Tongue (tissue), 2 donors: ENCODE measurements around the gene SPRR2A. TPM values are rescaled to one million over a fixed set of nuclear protein-coding genes. Genes with fewer than 3 reads are reported as not detected.
"Not testable (repeated sequence)": the region's sequence is repeated elsewhere in the genome, so short reads cannot be mapped to it uniquely, and the experiment has no call there.

ENCODE experiments used
- DNase-seq: peaks from one replicate; pipeline ENCODE4 v3.0.0-alpha.2; 2015
- total RNA-seq: library from RNA; depleted of rRNA; stranded (reverse); fragments of >200 nt; gene quantifications from one replicate; pipeline ENCODE4 v1.2.3, GENCODE V29; 2014

The SPRR2A gene
- total RNA-seq = 3.1 TPM

- no peak for DNase-seq
These were observed at the start of gene SPRR2A for GRCh38 chr1:153057375-153057774. Gene SPRR2A, minus strand, starts transcription at chr1:153057512. Its CDS starts 777 bp downstream, at chr1:153056735.

DNA sequence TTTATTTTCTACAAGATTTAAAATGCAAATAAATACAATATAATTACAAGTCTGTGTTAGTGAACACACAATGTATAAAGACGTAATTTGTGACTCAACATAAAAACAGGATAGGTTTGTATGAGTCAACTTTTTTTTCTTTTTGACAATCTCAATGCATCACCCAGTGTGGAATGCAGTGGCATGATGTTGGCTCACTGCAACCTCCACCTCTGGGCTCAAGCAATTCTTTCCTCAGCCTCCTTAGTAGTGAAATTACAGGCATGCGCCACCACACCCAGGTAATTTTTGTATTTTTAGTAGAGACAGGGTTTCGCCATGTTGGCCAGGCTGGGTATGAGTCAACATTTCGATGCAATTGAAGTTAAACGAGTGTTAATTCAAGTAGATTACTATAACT is 42.9 kb upstream of the SPRR2A start:
- DNase-seq = no peak

- no peak for DNase-seq
These were observed 42.2 kb upstream of the SPRR2A start for GRCh38 chr1:153099461-153100045.

- no peak for DNase-seq
These were observed 38.5 kb upstream of the SPRR2A start for GRCh38 chr1:153095764-153096163.

- no peak for DNase-seq
These were observed 37.1 kb upstream of the SPRR2A start, which contains the start of gene SPRR2E for GRCh38 chr1:153094426-153094825. Gene SPRR2E, minus strand, starts transcription at chr1:153094526. Its CDS starts 775 bp downstream, at chr1:153093751.

DNA sequence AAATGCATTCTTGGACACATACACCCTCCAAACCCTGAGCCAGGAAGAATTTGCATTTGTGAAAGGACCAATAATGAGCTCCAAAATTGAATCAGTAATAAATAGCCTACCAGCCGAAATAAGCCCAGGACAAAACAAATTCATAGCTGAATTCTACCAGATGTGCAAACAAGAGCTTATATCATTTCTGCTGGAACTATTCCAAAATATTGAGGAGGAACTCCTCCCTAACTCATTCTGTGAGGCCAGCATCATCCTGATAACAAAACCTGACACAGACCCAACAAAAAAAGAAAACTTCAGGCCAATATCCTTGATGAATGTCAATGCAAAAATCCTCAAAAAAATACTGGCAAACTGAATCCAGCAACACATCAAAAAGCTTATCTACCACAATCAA is 30.3 kb upstream of the SPRR2A start:
- no peak for DNase-seq

- DNase-seq = no peak
These were observed 24.4 kb upstream of the SPRR2A start for GRCh38 chr1:153081736-153082135.

- no peak for DNase-seq
These were observed 15.8 kb upstream of the SPRR2A start for GRCh38 chr1:153072806-153073726.

- DNase-seq = no peak
These were observed 14.2 kb upstream of the SPRR2A start, which contains the start of gene SPRR2B for GRCh38 chr1:153071511-153071910. Gene SPRR2B, minus strand, starts transcription at chr1:153071611. Its CDS starts 772 bp downstream, at chr1:153070839.

DNA sequence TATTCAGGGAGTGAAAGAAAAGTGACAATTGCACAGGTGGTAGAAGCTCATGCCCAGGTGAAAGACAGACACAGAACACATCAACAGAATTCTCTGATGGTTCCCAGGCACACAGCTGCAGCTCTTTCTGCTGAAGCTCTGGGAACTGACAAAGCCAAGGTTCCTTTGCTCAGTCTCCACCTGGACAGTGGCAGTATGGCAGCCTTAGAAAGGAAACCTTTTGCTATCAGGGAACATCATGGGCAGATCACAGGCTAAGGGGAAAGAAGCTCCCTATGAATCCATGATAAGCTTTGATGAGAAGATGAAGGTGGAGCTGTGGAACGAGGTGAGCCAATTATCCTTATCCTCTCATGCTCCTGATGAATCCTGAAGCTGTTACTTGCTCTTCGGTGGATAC is 12.9 kb upstream of the SPRR2A start:
- DNase-seq = no peak

- DNase-seq = no peak
These were observed 1.8 kb upstream of the SPRR2A start for GRCh38 chr1:153058826-153059784.

DNA sequence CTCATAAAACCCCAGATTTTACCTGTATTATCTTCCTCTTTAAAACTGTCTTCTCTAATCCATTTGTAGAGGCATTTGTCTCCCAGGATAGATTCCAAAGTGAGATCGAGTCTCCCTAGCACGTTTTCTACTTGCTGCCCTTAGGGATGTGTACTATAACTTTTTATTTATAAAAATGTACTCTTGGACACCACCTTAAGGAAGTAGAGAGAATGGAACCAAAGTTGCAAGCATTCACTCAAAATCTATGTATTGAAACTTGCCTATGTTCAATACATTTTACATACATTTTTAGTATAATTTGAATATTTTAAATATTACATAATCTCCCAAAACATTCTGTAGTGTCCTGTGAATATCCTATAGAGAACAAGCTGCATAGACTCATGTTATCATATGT is 842 bp upstream of the SPRR2A start:
- DNase-seq = no peak

DNA sequence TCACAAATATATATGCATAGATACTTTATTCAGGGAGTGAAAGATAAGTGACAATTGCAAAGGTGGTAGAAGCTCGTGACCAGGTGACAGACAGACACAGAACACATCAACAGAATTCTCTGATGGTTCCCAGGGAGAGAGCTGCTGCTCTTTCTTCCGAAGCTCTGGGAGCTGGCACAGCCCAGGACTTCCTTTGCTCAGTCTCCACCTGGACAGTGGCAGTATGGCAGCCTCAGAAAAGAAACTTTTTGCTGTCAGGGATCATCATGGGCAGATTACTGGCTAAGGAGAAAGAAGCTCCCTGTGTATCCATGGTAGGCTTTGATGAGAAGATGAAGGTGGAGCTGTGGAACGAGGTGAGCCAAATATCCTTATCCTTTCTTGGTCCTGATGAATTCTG is 1.2 kb downstream of the SPRR2A start:
- not testable (repeated sequence) for DNase-seq

- DNase-seq = no peak
These were observed 8.1 kb downstream of the SPRR2A start for GRCh38 chr1:153049211-153049610.

DNA sequence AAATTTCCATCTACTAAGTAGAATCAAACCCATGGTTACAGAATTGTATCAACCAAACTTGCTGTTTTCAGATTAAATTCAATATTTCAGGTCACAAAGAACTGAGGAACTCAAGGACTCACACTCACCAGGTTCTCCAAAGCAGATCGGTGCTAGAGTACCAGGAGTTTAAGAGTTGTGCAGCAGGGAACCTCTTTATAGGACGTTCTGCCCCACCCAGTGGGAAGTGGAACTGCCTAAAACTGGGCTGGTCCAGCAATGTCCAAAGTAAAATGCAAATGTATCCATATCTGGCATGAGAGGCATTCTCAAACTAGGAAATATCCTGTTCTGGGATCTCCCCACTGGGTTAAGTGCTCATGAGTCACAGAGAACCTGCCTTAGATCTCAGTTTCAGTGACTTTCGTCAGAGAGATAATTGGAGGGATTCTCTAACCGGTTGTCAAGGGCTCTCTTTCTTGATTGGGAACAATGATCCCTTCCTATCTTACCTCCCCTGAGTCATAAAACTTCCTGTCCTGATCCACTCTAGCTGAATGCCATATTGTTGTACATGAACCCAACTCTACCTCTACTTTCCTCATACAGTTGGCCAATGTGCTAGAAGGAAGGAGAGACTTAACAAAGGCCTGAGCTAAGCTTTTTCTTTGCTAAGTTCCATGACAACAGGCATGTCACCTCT is 16.2 kb downstream of the SPRR2A start, which contains the start of gene SPRR2D:
Gene SPRR2D (minus strand): TSS at position 171 of the 682 bp plus-strand sequence. CDS start 774 bp downstream, outside the sequence.
- no peak for DNase-seq

- no peak for DNase-seq
These were observed 22.1 kb downstream of the SPRR2A start for GRCh38 chr1:153035211-153035610.

DNA sequence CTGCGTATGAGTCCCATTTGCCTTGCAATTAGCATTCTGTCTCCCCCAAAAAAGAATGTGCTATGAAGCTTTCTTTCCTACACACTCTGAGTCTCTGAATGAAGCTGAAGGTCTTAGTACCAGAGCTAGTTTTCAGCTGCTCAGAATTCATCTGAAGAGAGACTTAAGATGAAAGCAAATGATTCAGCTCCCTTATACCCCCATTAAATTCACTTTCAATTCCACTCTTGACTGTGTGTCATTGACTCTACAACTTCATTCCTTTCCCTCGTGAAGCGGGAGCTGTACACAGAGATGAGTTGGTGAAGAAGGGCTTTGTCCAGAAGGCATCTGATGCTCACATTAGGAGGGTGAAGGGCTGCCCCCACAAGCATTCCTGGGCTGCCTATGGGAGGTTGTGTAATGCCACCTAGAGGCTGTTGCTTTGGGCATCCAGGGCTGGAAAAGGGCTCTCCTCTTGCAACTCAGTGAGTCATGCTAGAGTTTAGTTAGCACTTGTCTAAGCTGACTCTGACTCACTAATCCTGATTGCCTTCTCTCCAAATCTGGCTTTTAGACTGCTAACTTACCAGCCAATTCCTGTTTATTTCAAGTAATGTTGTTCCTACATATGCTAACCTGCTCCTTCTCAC is 24.5 kb downstream of the SPRR2A start:
- DNase-seq = peak; percentile 14

- no peak for DNase-seq
These were observed 25.2 kb downstream of the SPRR2A start for GRCh38 chr1:153032073-153032472.

- DNase-seq = peak; percentile 1
These were observed 26.4 kb downstream of the SPRR2A start, which contains the start of gene SPRR1B for GRCh38 chr1:153030895-153031294. Gene SPRR1B, plus strand, starts transcription at chr1:153031203. Its CDS starts 1,143 bp downstream, at chr1:153032346.

- DNase-seq = no peak
These were observed 28.5 kb downstream of the SPRR2A start for GRCh38 chr1:153028766-153029165.

GRCh38 chr1:153025797-153026196 is 31.5 kb downstream of the SPRR2A start:
- DNase-seq = no peak
